ENCODE data around the gene EMX1. TPM values are rescaled to one million over a fixed set of nuclear protein-coding genes. Genes with fewer than 3 reads are reported as not detected.
A peak's percentile ranks its signal among the peaks of the same experiment; 100 is the strongest.

Gene EMX1
- polyA plus RNA-seq, 4 donors, result 0.13 to 4.9 (median 1.0) TPM

DNA sequence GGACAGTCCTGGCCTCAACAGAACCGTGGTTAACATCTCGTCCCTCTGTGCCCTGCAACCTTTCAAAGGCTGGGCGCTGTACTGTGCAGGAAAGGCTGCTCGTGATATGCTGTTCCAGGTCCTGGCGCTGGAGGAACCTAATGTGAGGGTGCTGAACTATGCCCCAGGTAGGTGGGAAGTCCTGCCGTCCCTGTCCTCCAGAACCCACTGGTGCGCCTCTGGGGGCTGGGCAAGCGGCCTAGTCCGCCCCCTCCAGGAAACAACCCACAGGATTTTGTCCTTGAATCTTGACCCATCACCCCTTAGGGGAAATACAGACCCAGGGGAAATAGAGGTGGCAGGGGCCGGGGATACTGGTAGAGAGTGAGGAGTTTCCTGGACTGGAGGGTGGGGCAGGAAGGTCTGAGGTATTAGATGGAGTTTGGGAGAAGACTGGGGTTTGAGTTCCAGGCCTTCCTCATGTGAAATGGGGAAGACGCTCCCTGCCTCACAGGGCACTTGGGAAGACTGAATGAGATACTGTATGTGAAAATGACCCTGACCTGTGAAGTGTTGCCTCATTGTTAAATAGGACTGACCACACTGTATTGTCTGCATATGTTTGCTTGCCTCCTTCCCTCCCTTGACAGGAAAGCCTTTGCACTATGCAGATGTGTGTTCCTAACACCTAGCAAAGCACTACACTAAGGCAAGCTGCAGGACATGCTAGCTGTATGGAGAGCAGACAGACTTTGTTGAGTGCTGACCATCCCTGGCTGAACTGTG is 28.7 kb upstream of the EMX1 start:
- peaks cover 4 to 21% (median 10%) of the 10 kb centered on the region in 3 donors for H3K4me1 ChIP-seq (ENCODE audit: control insufficient read depth in 3 of 3, insufficient read depth in 2 of 3, low read depth in 1 of 3, low read length in 2 of 3)
- peaks cover 0 to 6% (median 0%) of the 10 kb centered on the region in 3 donors for H3K27me3 ChIP-seq (ENCODE audit: control insufficient read depth in 3 of 3, insufficient read depth in 3 of 3, low read length in 3 of 3)
- H3K9me3 ChIP-seq (ENCODE audit: control insufficient read depth in 2 of 2, insufficient read depth in 1 of 2, low read depth in 1 of 2, low read length in 1 of 2), result no peaks in the 10 kb centered on the region
- peaks cover 0 to 27% (median 0%) of the 10 kb centered on the region in 3 donors for H3K36me3 ChIP-seq (ENCODE audit: control insufficient read depth in 3 of 3, insufficient read depth in 2 of 3, low read depth in 1 of 3, low read length in 3 of 3)
- H3K4me3 ChIP-seq (ENCODE audit: low read depth in 1 of 3, low read length in 3 of 3), result peak overlapping the region in 1 of 3 donors; percentile 85
- DNase-seq, result no peak
- no peak overlapping the region for H3K27ac ChIP-seq (ENCODE audit: low read depth in 1 of 3, low read length in 2 of 3)
- 53 to 75% (median 57%) methylated on average over 11 of the region's 11 CpGs for WGBS, 3 donors
- no peak for FAIRE-seq

DNA sequence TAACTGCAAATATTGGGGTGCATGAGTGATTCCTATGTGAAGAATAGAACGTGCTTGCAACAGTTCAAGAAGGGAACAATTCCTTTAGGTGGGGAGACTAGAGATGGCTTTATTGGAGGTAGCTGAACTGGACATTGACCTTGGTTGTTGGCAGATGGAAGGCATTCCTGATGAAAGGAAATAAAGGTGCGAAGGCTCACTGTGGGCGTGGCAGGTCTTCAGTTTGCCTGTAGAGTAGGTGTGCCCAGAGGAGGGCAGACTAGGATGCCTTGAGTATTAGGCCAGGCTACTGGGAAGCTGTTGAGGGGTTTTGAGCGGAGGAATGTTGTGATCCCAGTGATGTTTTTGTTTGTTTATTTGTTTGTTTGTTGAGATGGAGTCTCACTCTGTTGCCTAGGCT is 27.3 kb upstream of the EMX1 start:
- 48 to 79% (median 61%) methylated on average over 4 of the region's 4 CpGs for WGBS, 3 donors
- Histone ChIP-seq H3K27me3 (ENCODE audit: control insufficient read depth in 3 of 3, insufficient read depth in 3 of 3, low read length in 3 of 3) (peaks cover 0 to 13% (median 0%) of the 10 kb centered on the region in 3 donors), H3K4me3 (ENCODE audit: low read depth in 1 of 3, low read length in 3 of 3) (no peak overlapping the region), H3K36me3 (ENCODE audit: control insufficient read depth in 3 of 3, insufficient read depth in 2 of 3, low read depth in 1 of 3, low read length in 3 of 3) (peaks cover 0 to 27% (median 0%) of the 10 kb centered on the region in 3 donors), H3K4me1 (ENCODE audit: control insufficient read depth in 3 of 3, insufficient read depth in 2 of 3, low read depth in 1 of 3, low read length in 2 of 3) (peaks cover 4 to 21% (median 10%) of the 10 kb centered on the region in 3 donors), H3K9me3 (ENCODE audit: control insufficient read depth in 2 of 2, insufficient read depth in 1 of 2, low read depth in 1 of 2, low read length in 1 of 2) (no peaks in the 10 kb centered on the region), H3K27ac (ENCODE audit: low read depth in 1 of 3, low read length in 2 of 3) (no peak overlapping the region)
- no peak for FAIRE-seq
- DNase-seq, result peak; percentile 16 to 87

- H3K27me3 ChIP-seq (ENCODE audit: control insufficient read depth in 3 of 3, insufficient read depth in 3 of 3, low read length in 3 of 3), result peaks cover 0 to 7% (median 2%) of the 10 kb centered on the region in 3 donors
- H3K27ac ChIP-seq (ENCODE audit: low read depth in 1 of 3, low read length in 2 of 3), result no peak overlapping the region
- peaks cover 4 to 21% (median 10%) of the 10 kb centered on the region in 3 donors for H3K4me1 ChIP-seq (ENCODE audit: control insufficient read depth in 3 of 3, insufficient read depth in 2 of 3, low read depth in 1 of 3, low read length in 2 of 3)
- 82 to 87% (median 83%) methylated on average over 8 of the region's 8 CpGs for WGBS, 3 donors
- H3K9me3 ChIP-seq (ENCODE audit: control insufficient read depth in 2 of 2, insufficient read depth in 1 of 2, low read depth in 1 of 2, low read length in 1 of 2), result no peaks in the 10 kb centered on the region
- FAIRE-seq, result no peak
- peaks cover 0 to 27% (median 0%) of the 10 kb centered on the region in 3 donors for H3K36me3 ChIP-seq (ENCODE audit: control insufficient read depth in 3 of 3, insufficient read depth in 2 of 3, low read depth in 1 of 3, low read length in 3 of 3)
- no peak overlapping the region for H3K4me3 ChIP-seq (ENCODE audit: low read depth in 1 of 3, low read length in 3 of 3)
- no peak for DNase-seq
Measured at GRCh38 chr2:72891091-72891818, 26.1 kb upstream of the EMX1 start.

DNA sequence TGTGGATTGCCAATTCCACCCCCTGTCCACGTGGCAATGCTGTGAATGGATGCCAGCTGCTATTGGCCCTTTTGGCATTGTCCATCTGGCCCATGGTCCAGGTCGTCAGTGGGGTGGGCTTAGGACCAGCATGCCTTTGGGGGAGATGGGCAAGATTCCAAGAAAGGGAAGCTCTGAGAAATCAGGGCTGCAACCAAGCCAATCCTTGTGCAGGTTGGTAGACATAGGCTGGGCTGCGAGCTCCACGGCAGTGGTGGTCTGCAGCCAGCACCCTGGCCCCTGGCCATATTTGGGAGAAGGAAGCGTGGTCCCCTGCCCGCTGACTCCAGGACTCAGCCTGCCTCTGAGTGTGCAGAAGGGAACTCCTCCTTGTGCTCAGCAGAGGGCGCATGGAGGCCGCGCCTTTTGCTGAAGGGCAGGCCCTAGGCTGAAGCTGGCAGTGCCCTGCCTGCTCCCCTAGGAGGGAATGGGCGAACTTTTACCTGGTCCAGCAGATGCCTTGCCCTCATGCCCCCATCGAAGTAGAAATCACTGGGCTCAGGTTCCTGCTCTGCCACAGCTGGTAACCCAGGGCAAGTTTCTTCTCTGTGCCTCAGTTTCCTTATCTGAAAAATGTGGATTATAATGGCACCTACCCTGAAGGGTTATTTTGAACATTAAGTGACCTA is 24.7 kb upstream of the EMX1 start:
- Histone ChIP-seq H3K27me3 (ENCODE audit: control insufficient read depth in 3 of 3, insufficient read depth in 3 of 3, low read length in 3 of 3) (peaks cover 0 to 8% (median 2%) of the 10 kb centered on the region in 3 donors), H3K4me1 (ENCODE audit: control insufficient read depth in 3 of 3, insufficient read depth in 2 of 3, low read depth in 1 of 3, low read length in 2 of 3) (peaks cover 4 to 21% (median 4%) of the 10 kb centered on the region in 3 donors), H3K27ac (ENCODE audit: low read depth in 1 of 3, low read length in 2 of 3) (no peak overlapping the region), H3K9me3 (ENCODE audit: control insufficient read depth in 2 of 2, insufficient read depth in 1 of 2, low read depth in 1 of 2, low read length in 1 of 2) (no peaks in the 10 kb centered on the region), H3K36me3 (ENCODE audit: control insufficient read depth in 3 of 3, insufficient read depth in 2 of 3, low read depth in 1 of 3, low read length in 3 of 3) (peaks cover 0 to 27% (median 0%) of the 10 kb centered on the region in 3 donors), H3K4me3 (ENCODE audit: low read depth in 1 of 3, low read length in 3 of 3) (no peak overlapping the region)
- DNase-seq (peak; percentile 71 to 73), FAIRE-seq (no peak)
- WGBS, 3 donors, result 9 to 10% (median 9%) methylated on average over 11 of the region's 11 CpGs

GRCh38 chr2:72893594-72894319 is 23.6 kb upstream of the EMX1 start:
- Histone ChIP-seq H3K27me3 (ENCODE audit: control insufficient read depth in 3 of 3, insufficient read depth in 3 of 3, low read length in 3 of 3) (peaks cover 0 to 19% (median 2%) of the 10 kb centered on the region in 3 donors), H3K27ac (ENCODE audit: low read depth in 1 of 3, low read length in 2 of 3) (no peak overlapping the region), H3K36me3 (ENCODE audit: control insufficient read depth in 3 of 3, insufficient read depth in 2 of 3, low read depth in 1 of 3, low read length in 3 of 3) (peaks cover 0 to 24% (median 0%) of the 10 kb centered on the region in 3 donors), H3K4me1 (ENCODE audit: control insufficient read depth in 3 of 3, insufficient read depth in 2 of 3, low read depth in 1 of 3, low read length in 2 of 3) (peaks cover 0 to 12% (median 4%) of the 10 kb centered on the region in 3 donors), H3K9me3 (ENCODE audit: control insufficient read depth in 2 of 2, insufficient read depth in 1 of 2, low read depth in 1 of 2, low read length in 1 of 2) (no peaks in the 10 kb centered on the region), H3K4me3 (ENCODE audit: low read depth in 1 of 3, low read length in 3 of 3) (no peak overlapping the region)
- FAIRE-seq (no peak), DNase-seq (peak; percentile 46 to 72)
- 47 to 51% (median 48%) methylated on average over 15 of the region's 15 CpGs for WGBS, 3 donors

- H3K36me3 ChIP-seq (ENCODE audit: control insufficient read depth in 3 of 3, insufficient read depth in 2 of 3, low read depth in 1 of 3, low read length in 3 of 3), result peaks cover 0 to 22% (median 0%) of the 10 kb centered on the region in 3 donors
- peaks cover 0 to 19% (median 2%) of the 10 kb centered on the region in 3 donors for H3K27me3 ChIP-seq (ENCODE audit: control insufficient read depth in 3 of 3, insufficient read depth in 3 of 3, low read length in 3 of 3)
- DNase-seq, result peak in 1 of 2 donors; percentile 57
- no peak overlapping the region for H3K27ac ChIP-seq (ENCODE audit: low read depth in 1 of 3, low read length in 2 of 3)
- H3K4me1 ChIP-seq (ENCODE audit: control insufficient read depth in 3 of 3, insufficient read depth in 2 of 3, low read depth in 1 of 3, low read length in 2 of 3), result peaks cover 0 to 8% (median 1%) of the 10 kb centered on the region in 3 donors
- no peak for FAIRE-seq
- H3K4me3 ChIP-seq (ENCODE audit: low read depth in 1 of 3, low read length in 3 of 3), result no peak overlapping the region
- no peaks in the 10 kb centered on the region for H3K9me3 ChIP-seq (ENCODE audit: control insufficient read depth in 2 of 2, insufficient read depth in 1 of 2, low read depth in 1 of 2, low read length in 1 of 2)
- WGBS, 3 donors, result 29 to 74% (median 46%) methylated on average over 9 of the region's 9 CpGs
Measured at GRCh38 chr2:72894514-72894913, 22.8 kb upstream of the EMX1 start.

- Histone ChIP-seq H3K27ac (ENCODE audit: low read depth in 1 of 3, low read length in 2 of 3) (no peak overlapping the region), H3K4me1 (ENCODE audit: control insufficient read depth in 3 of 3, insufficient read depth in 2 of 3, low read depth in 1 of 3, low read length in 2 of 3) (peaks cover 0 to 8% (median 0%) of the 10 kb centered on the region in 3 donors), H3K27me3 (ENCODE audit: control insufficient read depth in 3 of 3, insufficient read depth in 3 of 3, low read length in 3 of 3) (peaks cover 0 to 19% (median 2%) of the 10 kb centered on the region in 3 donors), H3K4me3 (ENCODE audit: low read depth in 1 of 3, low read length in 3 of 3) (no peak overlapping the region), H3K9me3 (ENCODE audit: control insufficient read depth in 2 of 2, insufficient read depth in 1 of 2, low read depth in 1 of 2, low read length in 1 of 2) (no peaks in the 10 kb centered on the region), H3K36me3 (ENCODE audit: control insufficient read depth in 3 of 3, insufficient read depth in 2 of 3, low read depth in 1 of 3, low read length in 3 of 3) (peaks cover 0 to 20% (median 0%) of the 10 kb centered on the region in 3 donors)
- WGBS, 3 donors, result 3 to 15% (median 13%) methylated on average over 4 of the region's 4 CpGs
- DNase-seq (no peak), FAIRE-seq (no peak)
Measured at GRCh38 chr2:72895154-72895553, 22.2 kb upstream of the EMX1 start.
